ENCODE data around the gene SNX13.
"Not testable (repeated sequence)": the region's sequence is repeated elsewhere in the genome, so short reads cannot be mapped to it uniquely, and the experiment has no call there.

SNX13 gene

GRCh38 chr7:17910377-17910776 is 29.9 kb downstream of the SNX13 start:
- H3K27me3 Mint-ChIP-seq = no peaks in the 10 kb centered on the region
- peaks cover 12% of the 10 kb centered on the region for H3K9me3 Mint-ChIP-seq
- H3K27ac Mint-ChIP-seq = no peak overlapping the region
- no peak overlapping the region for H3K4me3 Mint-ChIP-seq
- peaks cover 32% of the 10 kb centered on the region for H3K36me3 Mint-ChIP-seq (ENCODE audit: low read depth)
- peaks cover 35% of the 10 kb centered on the region for H3K4me1 Mint-ChIP-seq (ENCODE audit: low read depth)

GRCh38 chr7:17909310-17909709 is 31.0 kb downstream of the SNX13 start:
- Mint-ChIP-seq H3K4me1 (ENCODE audit: low read depth) (peaks cover 33% of the 10 kb centered on the region), H3K36me3 (ENCODE audit: low read depth) (peaks cover 32% of the 10 kb centered on the region), H3K9me3 (peaks cover 12% of the 10 kb centered on the region)
- not testable (repeated sequence) for H3K27ac Mint-ChIP-seq, H3K27me3 Mint-ChIP-seq, H3K4me3 Mint-ChIP-seq

GRCh38 chr7:17907014-17907413 is 33.3 kb downstream of the SNX13 start:
- Mint-ChIP-seq H3K36me3 (ENCODE audit: low read depth) (peaks cover 32% of the 10 kb centered on the region), H3K9me3 (peaks cover 12% of the 10 kb centered on the region), H3K27ac (peak overlapping the region; percentile 9), H3K27me3 (no peaks in the 10 kb centered on the region), H3K4me1 (ENCODE audit: low read depth) (peaks cover 37% of the 10 kb centered on the region), H3K4me3 (no peak overlapping the region)

- H3K36me3 Mint-ChIP-seq (ENCODE audit: low read depth) = peaks cover 8% of the 10 kb centered on the region
Measured at GRCh38 chr7:17903337-17903736, 37.0 kb downstream of the SNX13 start.

GRCh38 chr7:17902599-17902998 is 37.7 kb downstream of the SNX13 start:
- Mint-ChIP-seq H3K36me3 (ENCODE audit: low read depth) (peaks cover 5% of the 10 kb centered on the region), H3K27me3 (no peaks in the 10 kb centered on the region), H3K4me1 (ENCODE audit: low read depth) (peaks cover 30% of the 10 kb centered on the region), H3K4me3 (no peak overlapping the region), H3K27ac (no peak overlapping the region), H3K9me3 (no peaks in the 10 kb centered on the region)

More at GRCh38 chr7:17903337-17903736, 37.0 kb downstream of the SNX13 start:
- Mint-ChIP-seq H3K4me3 (no peak overlapping the region), H3K9me3 (no peaks in the 10 kb centered on the region), H3K27ac (no peak overlapping the region), H3K4me1 (ENCODE audit: low read depth) (peaks cover 35% of the 10 kb centered on the region), H3K27me3 (no peaks in the 10 kb centered on the region)

DNA sequence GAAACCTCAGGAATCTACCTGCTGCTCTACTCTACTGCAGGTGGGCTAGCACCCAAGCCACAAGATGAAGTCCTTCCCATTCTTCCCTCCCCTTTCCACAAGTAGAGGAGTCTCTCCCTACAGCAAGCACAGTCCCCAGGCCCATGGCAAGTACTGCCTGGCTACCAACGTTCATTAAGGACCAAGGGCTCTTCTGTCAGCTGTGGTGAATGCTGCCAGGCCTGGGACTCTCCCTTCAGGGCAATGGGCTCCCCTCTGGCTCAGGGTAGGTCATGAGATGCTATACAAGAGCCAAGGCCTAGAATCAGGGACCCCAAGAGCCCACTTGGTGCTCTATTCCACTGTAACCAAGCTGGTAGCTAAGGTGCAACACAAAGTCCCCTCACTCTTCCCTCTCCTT is 39.8 kb downstream of the SNX13 start:
- Mint-ChIP-seq H3K36me3 (ENCODE audit: low read depth) (peaks cover 5% of the 10 kb centered on the region), H3K27ac (no peak overlapping the region), H3K9me3 (no peaks in the 10 kb centered on the region), H3K4me1 (ENCODE audit: low read depth) (peaks cover 24% of the 10 kb centered on the region), H3K4me3 (no peak overlapping the region), H3K27me3 (no peaks in the 10 kb centered on the region)

- no peak overlapping the region for H3K27ac Mint-ChIP-seq
- peaks cover 7% of the 10 kb centered on the region for H3K36me3 Mint-ChIP-seq (ENCODE audit: low read depth)
- H3K4me1 Mint-ChIP-seq (ENCODE audit: low read depth) = peaks cover 7% of the 10 kb centered on the region
- no peaks in the 10 kb centered on the region for H3K27me3 Mint-ChIP-seq
- H3K9me3 Mint-ChIP-seq = no peaks in the 10 kb centered on the region
- H3K4me3 Mint-ChIP-seq = no peak overlapping the region
Measured at GRCh38 chr7:17898111-17898510, 42.2 kb downstream of the SNX13 start.

- Mint-ChIP-seq H3K4me3 (no peak overlapping the region), H3K36me3 (ENCODE audit: low read depth) (peaks cover 60% of the 10 kb centered on the region), H3K9me3 (no peaks in the 10 kb centered on the region), H3K27ac (no peak overlapping the region), H3K4me1 (ENCODE audit: low read depth) (no peaks in the 10 kb centered on the region), H3K27me3 (no peaks in the 10 kb centered on the region)
Measured at GRCh38 chr7:17887286-17887685, 53.0 kb downstream of the SNX13 start.

GRCh38 chr7:17882685-17883084 is 57.6 kb downstream of the SNX13 start:
- peaks cover 50% of the 10 kb centered on the region for H3K36me3 Mint-ChIP-seq (ENCODE audit: low read depth)
- no peak overlapping the region for H3K27ac Mint-ChIP-seq
- no peaks in the 10 kb centered on the region for H3K4me1 Mint-ChIP-seq (ENCODE audit: low read depth)

DNA sequence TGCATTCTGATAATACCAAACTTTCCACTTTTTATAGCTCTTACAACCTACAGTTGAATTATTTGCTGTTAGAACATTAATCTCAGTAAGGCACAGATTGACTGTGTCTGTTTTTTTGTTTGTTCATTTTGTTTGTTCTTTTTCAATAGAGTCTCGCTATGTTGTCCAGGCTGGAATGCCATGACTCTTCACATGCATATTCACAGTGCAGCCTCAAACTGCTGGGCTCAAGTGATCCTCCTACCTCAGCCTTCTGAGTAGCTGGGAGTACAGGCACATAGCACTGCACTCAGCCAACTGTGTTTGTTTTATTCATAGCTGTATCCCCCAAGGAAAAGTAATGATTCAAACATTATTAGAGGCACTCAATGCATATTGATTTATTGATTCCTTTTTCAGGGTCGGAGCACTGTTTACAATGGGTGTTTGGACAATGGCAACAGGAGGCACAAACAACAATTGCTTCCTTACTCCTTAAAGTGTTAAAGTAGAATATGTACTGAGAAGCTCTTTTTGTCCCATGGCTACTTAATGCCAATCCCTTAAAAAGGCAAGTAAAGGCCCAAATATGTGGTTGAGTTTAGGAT is 61.1 kb downstream of the SNX13 start:
- Mint-ChIP-seq H3K36me3 (ENCODE audit: low read depth) (peaks cover 38% of the 10 kb centered on the region), H3K27ac (no peak overlapping the region), H3K9me3 (no peaks in the 10 kb centered on the region)

More at GRCh38 chr7:17882685-17883084, 57.6 kb downstream of the SNX13 start:
- Mint-ChIP-seq H3K4me3 (no peak overlapping the region), H3K27me3 (no peaks in the 10 kb centered on the region), H3K9me3 (no peaks in the 10 kb centered on the region)

DNA sequence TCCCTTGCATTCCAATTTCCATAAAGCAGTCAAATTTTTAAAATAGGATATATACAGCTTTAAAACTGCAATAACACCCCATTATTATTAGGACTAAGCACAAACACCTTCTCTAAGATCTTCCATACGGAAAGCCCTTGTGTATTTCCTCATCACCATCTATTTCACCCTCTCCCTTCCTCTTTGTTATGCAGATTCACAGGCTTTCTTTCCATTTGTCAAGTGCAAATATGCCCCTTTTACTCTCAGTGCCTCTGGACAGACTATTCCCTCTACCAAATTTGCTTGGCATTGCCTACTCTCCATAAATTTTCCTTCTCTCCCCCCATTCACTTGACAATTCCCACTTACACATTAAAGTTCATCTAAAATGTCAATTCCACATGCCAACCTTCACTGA is 61.7 kb downstream of the SNX13 start:
- Mint-ChIP-seq H3K27me3 (no peaks in the 10 kb centered on the region), H3K36me3 (ENCODE audit: low read depth) (peaks cover 42% of the 10 kb centered on the region), H3K9me3 (no peaks in the 10 kb centered on the region), H3K27ac (no peak overlapping the region), H3K4me1 (ENCODE audit: low read depth) (no peaks in the 10 kb centered on the region), H3K4me3 (no peak overlapping the region)

More for the DNA sequence above, 61.1 kb downstream of the SNX13 start:
- H3K4me3 Mint-ChIP-seq = no peak overlapping the region
- H3K27me3 Mint-ChIP-seq = no peaks in the 10 kb centered on the region
- no peaks in the 10 kb centered on the region for H3K4me1 Mint-ChIP-seq (ENCODE audit: low read depth)

DNA sequence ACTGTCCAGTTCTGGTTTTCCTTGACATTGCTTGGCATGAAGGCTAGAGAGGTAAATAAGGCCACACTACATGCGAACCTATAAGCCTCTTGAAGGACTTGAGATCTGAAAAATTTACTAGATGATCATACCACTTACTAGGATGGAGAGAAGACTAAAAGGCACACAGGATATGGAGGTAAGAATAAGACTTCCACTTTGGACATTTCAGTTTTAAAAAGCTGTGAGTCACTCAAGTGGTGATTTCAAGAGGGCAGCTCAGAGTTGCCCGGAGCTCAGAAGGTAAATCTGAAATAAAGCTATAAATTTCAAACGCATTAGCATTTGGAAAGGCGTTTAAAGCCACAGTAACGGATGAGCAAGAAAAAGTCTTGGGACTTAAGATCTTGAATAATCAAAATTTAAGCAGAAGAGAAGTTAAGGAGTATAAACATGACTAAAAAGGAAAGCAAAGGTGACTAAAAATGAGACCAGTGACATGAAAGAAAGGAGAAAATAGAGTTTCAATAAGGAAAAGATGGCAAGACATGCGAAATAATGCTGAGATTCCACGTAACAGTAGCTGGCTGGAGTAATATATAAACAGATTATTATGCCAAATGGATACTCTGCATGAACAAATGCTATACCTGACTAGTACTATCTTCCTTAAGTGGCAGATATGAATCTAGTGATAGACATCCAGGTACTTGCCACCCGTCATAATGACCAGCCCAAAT is 68.3 kb downstream of the SNX13 start:
- Mint-ChIP-seq H3K27ac (peak overlapping the region; percentile 63), H3K4me1 (ENCODE audit: low read depth) (peaks cover 13% of the 10 kb centered on the region), H3K36me3 (ENCODE audit: low read depth) (peaks cover 68% of the 10 kb centered on the region), H3K4me3 (no peak overlapping the region), H3K9me3 (no peaks in the 10 kb centered on the region), H3K27me3 (no peaks in the 10 kb centered on the region)

DNA sequence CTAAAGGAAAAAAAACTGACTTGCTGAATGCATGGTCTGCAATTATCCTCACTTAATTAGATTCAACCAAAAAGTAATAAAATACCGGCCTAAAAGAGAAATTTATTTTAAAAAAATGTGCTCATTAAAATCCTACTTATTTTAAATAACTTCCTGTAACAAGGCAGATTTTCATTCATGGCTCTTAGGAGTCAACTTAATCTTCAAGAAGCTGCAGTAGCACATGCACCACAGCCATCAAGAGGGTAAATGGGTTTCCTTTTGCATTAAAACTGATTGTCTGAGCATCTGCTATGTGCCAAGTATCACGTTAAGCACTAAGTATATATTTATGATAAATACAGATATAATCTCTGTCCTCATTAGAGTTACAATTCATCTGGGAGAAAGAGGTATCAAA is 69.9 kb downstream of the SNX13 start:
- H3K27me3 Mint-ChIP-seq = no peaks in the 10 kb centered on the region
- peaks cover 82% of the 10 kb centered on the region for H3K36me3 Mint-ChIP-seq (ENCODE audit: low read depth)
- H3K27ac Mint-ChIP-seq = no peak overlapping the region
- H3K4me1 Mint-ChIP-seq (ENCODE audit: low read depth) = peaks cover 13% of the 10 kb centered on the region
- H3K4me3 Mint-ChIP-seq = no peak overlapping the region
- H3K9me3 Mint-ChIP-seq = peaks cover 4% of the 10 kb centered on the region

GRCh38 chr7:17863809-17864143 is 76.5 kb downstream of the SNX13 start:
- Mint-ChIP-seq H3K9me3 (peaks cover 10% of the 10 kb centered on the region), H3K27ac (no peak overlapping the region), H3K4me3 (no peak overlapping the region), H3K4me1 (ENCODE audit: low read depth) (peaks cover 8% of the 10 kb centered on the region), H3K36me3 (ENCODE audit: low read depth) (peaks cover 86% of the 10 kb centered on the region), H3K27me3 (no peaks in the 10 kb centered on the region)

- H3K27me3 Mint-ChIP-seq = no peaks in the 10 kb centered on the region
- peaks cover 10% of the 10 kb centered on the region for H3K9me3 Mint-ChIP-seq
- H3K36me3 Mint-ChIP-seq (ENCODE audit: low read depth) = peaks cover 86% of the 10 kb centered on the region
- H3K4me1 Mint-ChIP-seq (ENCODE audit: low read depth) = peaks cover 8% of the 10 kb centered on the region
- H3K27ac Mint-ChIP-seq = no peak overlapping the region
- H3K4me3 Mint-ChIP-seq = no peak overlapping the region
Measured at GRCh38 chr7:17863095-17863808, 77.0 kb downstream of the SNX13 start.

Measured in stimulated activated naive CD8-positive, alpha-beta T cell treated with anti-CD3 and anti-CD28 coated beads, Interleukin-15, Interleukin-2, amounts not matched to agents 100 ng/mL and 50 ng/mL, for 24 hours (primary cell).